ENCODE measurements around the gene TUBB1.

DNA sequence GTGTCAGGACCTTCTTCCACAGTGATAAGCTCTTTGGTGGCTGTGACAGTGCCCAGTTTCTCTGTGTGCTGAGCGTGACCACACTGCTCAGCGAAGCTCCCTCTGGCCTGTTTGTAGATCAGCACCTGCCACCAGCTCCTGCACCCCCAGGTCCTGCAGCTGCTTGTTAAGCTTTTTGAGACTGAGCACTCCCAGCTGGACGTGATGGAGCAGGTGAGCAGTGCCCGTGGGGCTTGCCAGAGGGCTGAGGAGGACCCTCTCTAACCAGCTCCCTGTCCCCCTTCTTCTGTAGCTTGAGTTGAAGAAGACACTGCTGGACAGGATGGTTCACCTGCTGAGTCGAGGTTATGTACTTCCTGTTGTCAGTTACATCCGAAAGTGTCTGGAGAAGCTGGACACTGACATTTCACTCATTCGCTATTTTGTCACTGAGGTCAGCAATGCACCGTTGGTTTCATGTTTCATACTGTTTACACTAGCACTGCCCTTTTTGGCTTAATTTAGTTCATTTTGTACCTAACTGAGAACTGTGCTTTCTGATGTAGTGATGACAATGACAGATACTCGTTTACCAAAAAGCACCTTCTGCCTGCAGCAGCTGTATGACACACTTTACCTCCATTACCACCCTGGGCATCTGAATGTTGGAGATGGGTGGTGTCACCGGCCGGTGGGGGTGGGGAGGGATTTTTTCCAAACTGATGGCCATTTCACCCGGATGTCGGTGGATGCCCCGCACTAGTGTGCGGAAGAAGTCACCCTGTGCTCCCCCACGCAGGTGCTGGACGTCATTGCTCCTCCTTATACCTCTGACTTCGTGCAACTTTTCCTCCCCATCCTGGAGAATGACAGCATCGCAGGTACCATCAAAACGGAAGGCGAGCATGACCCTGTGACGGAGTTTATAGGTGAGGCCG, 25.6 kb upstream of the TUBB1 start:
- TF ChIP-seq, protein P1, sequence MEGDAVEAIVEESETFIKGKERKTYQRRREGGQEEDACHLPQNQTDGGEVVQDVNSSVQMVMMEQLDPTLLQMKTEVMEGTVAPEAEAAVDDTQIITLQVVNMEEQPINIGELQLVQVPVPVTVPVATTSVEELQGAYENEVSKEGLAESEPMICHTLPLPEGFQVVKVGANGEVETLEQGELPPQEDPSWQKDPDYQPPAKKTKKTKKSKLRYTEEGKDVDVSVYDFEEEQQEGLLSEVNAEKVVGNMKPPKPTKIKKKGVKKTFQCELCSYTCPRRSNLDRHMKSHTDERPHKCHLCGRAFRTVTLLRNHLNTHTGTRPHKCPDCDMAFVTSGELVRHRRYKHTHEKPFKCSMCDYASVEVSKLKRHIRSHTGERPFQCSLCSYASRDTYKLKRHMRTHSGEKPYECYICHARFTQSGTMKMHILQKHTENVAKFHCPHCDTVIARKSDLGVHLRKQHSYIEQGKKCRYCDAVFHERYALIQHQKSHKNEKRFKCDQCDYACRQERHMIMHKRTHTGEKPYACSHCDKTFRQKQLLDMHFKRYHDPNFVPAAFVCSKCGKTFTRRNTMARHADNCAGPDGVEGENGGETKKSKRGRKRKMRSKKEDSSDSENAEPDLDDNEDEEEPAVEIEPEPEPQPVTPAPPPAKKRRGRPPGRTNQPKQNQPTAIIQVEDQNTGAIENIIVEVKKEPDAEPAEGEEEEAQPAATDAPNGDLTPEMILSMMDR (IDR thresholded peaks at IDR 0.05), result no peak
- no peak for TF ChIP-seq POLR2A (IDR thresholded peaks at IDR 0.05)
